ENCODE data around the gene HLX. TPM values are rescaled to one million over a fixed set of nuclear protein-coding genes. Genes with fewer than 3 reads are reported as not detected.

Gene HLX, protein sequence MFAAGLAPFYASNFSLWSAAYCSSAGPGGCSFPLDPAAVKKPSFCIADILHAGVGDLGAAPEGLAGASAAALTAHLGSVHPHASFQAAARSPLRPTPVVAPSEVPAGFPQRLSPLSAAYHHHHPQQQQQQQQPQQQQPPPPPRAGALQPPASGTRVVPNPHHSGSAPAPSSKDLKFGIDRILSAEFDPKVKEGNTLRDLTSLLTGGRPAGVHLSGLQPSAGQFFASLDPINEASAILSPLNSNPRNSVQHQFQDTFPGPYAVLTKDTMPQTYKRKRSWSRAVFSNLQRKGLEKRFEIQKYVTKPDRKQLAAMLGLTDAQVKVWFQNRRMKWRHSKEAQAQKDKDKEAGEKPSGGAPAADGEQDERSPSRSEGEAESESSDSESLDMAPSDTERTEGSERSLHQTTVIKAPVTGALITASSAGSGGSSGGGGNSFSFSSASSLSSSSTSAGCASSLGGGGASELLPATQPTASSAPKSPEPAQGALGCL
- total RNA-seq = 10 to 100 TPM; 13.1 to 21.6 TPM
- 1 to 10 TPM; 3.1 to 3.8 TPM for polyA plus RNA-seq
- long read RNA-seq, donor 1, full-length matches to known transcripts = 72 of 73 reads
- long read RNA-seq, donor 1, partial matches to known transcripts = 1 of 73 reads
- long read RNA-seq, donor 1, other reads (novel, unspliced or antisense) = 0 of 73 reads
- long read RNA-seq, donor 2, transcript HLX-201 (4 exons, 2,280 nt) = major isoform, 9 of 12 reads
- long read RNA-seq, donor 2, partial matches to known transcripts = 2 of 12 reads
- long read RNA-seq, donor 2, other reads (novel, unspliced or antisense) = 1 of 12 reads

DNA sequence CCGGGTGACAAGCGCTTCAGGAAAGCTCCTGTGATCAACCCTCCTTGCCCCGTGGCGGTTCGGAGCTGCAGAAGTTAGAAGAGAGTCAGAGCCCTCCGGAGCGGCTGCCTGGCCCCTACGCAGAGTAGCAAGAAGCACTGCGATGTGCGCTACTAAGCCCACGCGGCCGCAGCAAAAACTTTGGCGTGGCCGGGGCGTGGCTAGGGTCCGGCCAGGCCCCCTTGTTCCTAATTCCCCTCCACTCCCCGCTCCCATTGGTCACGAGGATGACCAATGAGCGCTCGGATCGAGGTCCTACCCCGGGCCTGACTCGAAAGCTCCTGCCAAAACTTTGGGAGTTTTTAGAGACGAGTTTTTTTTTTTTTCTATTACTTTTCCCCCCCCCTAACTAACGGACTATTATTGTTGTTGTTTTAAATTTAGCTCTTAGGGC is at the start of gene HLX:
TSS of gene HLX (plus strand) at position 368 of the 433 bp plus-strand sequence. CDS start 415 bp downstream, outside the sequence.
- 0 to 1% methylated on average over 26 of the region's 26 CpGs for WGBS, 2 donors
- Histone ChIP-seq H3K4me1 (ENCODE audit: control insufficient read depth in 1 of 2, insufficient read depth in 2 of 2, low read length in 2 of 2) (no peaks in the 10 kb centered on the region), H3K36me3 (ENCODE audit: control insufficient read depth in 1 of 2, insufficient read depth in 2 of 2, low read length in 1 of 2) (no peaks in the 10 kb centered on the region), H3K27me3 (ENCODE audit: control insufficient read depth in 1 of 2, insufficient read depth in 2 of 2, low read length in 1 of 2) (no peaks in the 10 kb centered on the region), H3K9me3 (ENCODE audit: control insufficient read depth, low read length) (no peaks in the 10 kb centered on the region), H3K4me3 (ENCODE audit: low read length in 2 of 2) (peak within 1 kb of the TSS; percentile 72 to 84), H3K27ac (ENCODE audit: low read depth in 1 of 2, low read length in 2 of 2) (peak within 1 kb of the TSS in 1 of 2 donors; percentile 60)
- ATAC-seq (ENCODE audit: low FRiP score) = peak; percentile 95
- peak; percentile 97 for DNase-seq
- intact Hi-C loops (cut with DNase I) = loop anchor here (5.0 to 10.0 kb wide), 4 partner anchors 72 to 1576 kb away; no protein-coding TSS in a partner anchor

DNA sequence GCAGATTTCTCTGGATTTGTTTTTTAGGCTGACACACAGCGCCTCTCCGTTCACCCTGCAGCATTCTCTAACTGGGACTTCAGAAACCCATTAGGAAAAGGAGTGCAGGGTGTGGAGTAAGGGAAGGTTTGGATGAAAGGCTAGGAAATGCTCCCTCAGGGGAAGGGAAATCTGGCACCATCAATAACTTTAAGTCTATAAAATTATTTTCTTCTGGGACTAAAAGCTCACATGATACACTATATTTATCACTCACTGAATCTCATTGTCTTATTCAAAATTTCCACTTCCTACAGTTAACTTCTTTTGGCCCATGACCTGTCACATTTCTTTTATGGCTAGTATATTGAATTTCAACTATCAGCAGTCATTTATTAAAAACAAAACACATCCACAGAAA is 45.8 kb upstream of the HLX start:
- no peaks in the 10 kb centered on the region for H3K27me3 ChIP-seq (ENCODE audit: control insufficient read depth in 1 of 2, insufficient read depth in 2 of 2, low read length in 1 of 2)
- DNase-seq = no peak
- H3K4me1 ChIP-seq (ENCODE audit: control insufficient read depth in 1 of 2, insufficient read depth in 2 of 2, low read length in 2 of 2) = peaks cover 0 to 2% of the 10 kb centered on the region in 2 donors
- ATAC-seq (ENCODE audit: low FRiP score) = no peak
- no peak overlapping the region for H3K4me3 ChIP-seq (ENCODE audit: low read length in 2 of 2)
- peaks cover 0 to 1% of the 10 kb centered on the region in 2 donors for H3K36me3 ChIP-seq (ENCODE audit: control insufficient read depth in 1 of 2, insufficient read depth in 2 of 2, low read length in 1 of 2)
- intact Hi-C loops (cut with DNase I) = no loop called here
- WGBS, 2 donors = 83 to 93% methylated on average over 2 of the region's 2 CpGs
- H3K27ac ChIP-seq (ENCODE audit: low read depth in 1 of 2, low read length in 2 of 2) = no peak overlapping the region
- no peaks in the 10 kb centered on the region for H3K9me3 ChIP-seq (ENCODE audit: control insufficient read depth, low read length)

DNA sequence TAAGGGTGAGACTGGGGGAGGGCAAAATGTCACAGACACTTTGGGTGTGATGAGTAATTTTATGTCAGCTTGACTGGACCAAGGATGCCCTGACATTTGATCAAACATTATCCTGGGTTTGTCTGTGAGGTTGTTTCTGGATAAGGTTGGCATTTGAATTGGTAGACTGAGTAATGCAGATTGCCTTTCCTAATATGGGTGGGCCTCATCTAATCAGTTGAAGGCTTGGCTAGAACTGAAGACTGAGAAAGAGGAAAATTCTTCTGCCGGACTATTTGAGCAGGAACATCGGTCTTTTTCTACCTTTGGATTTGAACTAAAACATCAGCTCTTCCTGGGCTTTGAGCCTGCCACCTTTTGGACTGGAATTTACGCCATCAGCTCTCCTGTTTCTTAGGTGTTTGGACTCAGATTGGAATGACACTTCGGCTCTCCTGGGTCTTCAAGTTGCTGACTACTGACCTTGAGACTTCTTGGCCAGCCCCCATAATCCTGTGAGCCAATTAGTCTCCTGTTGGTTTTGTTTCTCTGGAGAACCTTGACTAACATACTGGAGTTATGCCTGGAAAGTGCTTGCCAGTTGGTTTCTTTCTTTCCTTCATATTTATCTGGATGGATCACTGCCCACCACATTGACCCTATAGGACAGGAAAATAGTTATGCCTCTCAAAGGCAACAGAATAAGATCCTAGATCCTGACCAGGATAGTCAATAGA is 44.9 kb upstream of the HLX start:
- Histone ChIP-seq H3K4me3 (ENCODE audit: low read length in 2 of 2) (no peak overlapping the region), H3K27me3 (ENCODE audit: control insufficient read depth in 1 of 2, insufficient read depth in 2 of 2, low read length in 1 of 2) (no peaks in the 10 kb centered on the region), H3K9me3 (ENCODE audit: control insufficient read depth, low read length) (no peaks in the 10 kb centered on the region), H3K27ac (ENCODE audit: low read depth in 1 of 2, low read length in 2 of 2) (no peak overlapping the region), H3K4me1 (ENCODE audit: control insufficient read depth in 1 of 2, insufficient read depth in 2 of 2, low read length in 2 of 2) (peaks cover 0 to 2% of the 10 kb centered on the region in 2 donors), H3K36me3 (ENCODE audit: control insufficient read depth in 1 of 2, insufficient read depth in 2 of 2, low read length in 1 of 2) (peaks cover 0 to 1% of the 10 kb centered on the region in 2 donors)
- ATAC-seq (ENCODE audit: low FRiP score) (no peak), DNase-seq (no peak)
- 80 to 81% methylated on average over 4 of the region's 4 CpGs for WGBS, 2 donors
- intact Hi-C loops (cut with DNase I) = no loop called here

DNA sequence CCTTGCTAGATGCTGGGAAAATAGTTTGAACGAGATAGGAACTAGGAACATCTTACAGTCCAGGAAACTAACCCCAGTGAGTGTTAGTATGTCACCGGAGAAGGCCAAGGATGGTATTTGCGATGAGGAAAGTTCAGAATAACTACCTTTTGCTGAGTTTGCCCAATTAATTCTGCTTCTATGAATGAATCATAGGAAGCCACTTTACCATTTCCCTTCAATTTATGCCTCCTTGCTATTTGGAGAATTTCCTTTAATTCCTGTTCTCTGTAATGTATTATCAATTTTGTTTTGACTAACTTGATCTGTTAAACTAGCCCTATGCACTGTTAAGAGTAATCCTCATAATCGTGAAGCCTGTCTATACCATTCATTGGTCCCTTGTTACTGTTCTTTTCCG is 40.7 kb upstream of the HLX start:
- no peaks in the 10 kb centered on the region for H3K4me1 ChIP-seq (ENCODE audit: control insufficient read depth in 1 of 2, insufficient read depth in 2 of 2, low read length in 2 of 2)
- no peak overlapping the region for H3K4me3 ChIP-seq (ENCODE audit: low read length in 2 of 2)
- H3K9me3 ChIP-seq (ENCODE audit: control insufficient read depth, low read length) = no peaks in the 10 kb centered on the region
- no peaks in the 10 kb centered on the region for H3K27me3 ChIP-seq (ENCODE audit: control insufficient read depth in 1 of 2, insufficient read depth in 2 of 2, low read length in 1 of 2)
- ATAC-seq (ENCODE audit: low FRiP score) (no peak), DNase-seq (no peak)
- H3K27ac ChIP-seq (ENCODE audit: low read depth in 1 of 2, low read length in 2 of 2) = no peak overlapping the region
- intact Hi-C loops (cut with DNase I) = no loop called here
- WGBS, 2 donors = 88 to 94% methylated on average over 5 of the region's 5 CpGs
- no peaks in the 10 kb centered on the region for H3K36me3 ChIP-seq (ENCODE audit: control insufficient read depth in 1 of 2, insufficient read depth in 2 of 2, low read length in 1 of 2)

DNA sequence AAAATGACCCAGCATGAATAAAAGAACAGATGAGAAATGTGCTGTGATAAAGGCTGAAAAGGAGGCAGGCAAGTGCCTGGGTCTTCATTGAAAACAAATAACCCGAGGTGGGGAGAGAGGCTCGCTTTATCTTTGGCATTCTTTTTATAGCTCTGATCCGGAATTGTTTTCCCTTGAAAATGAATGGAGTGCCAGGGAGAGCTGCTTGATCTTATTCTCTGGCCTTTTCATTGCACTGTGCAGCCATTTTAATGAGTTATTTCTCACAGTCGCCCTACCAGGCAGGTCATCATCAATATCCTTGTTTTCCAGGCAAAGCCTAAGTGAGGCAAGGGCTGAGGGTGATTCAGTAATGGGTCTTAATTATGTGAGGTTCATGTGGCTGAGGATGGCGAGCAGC is 39.8 kb upstream of the HLX start:
- ATAC-seq (ENCODE audit: low FRiP score) = no peak
- intact Hi-C loops (cut with DNase I) = no loop called here
- no peaks in the 10 kb centered on the region for H3K36me3 ChIP-seq (ENCODE audit: control insufficient read depth in 1 of 2, insufficient read depth in 2 of 2, low read length in 1 of 2)
- H3K4me3 ChIP-seq (ENCODE audit: low read length in 2 of 2) = no peak overlapping the region
- no peak overlapping the region for H3K27ac ChIP-seq (ENCODE audit: low read depth in 1 of 2, low read length in 2 of 2)
- no peaks in the 10 kb centered on the region for H3K4me1 ChIP-seq (ENCODE audit: control insufficient read depth in 1 of 2, insufficient read depth in 2 of 2, low read length in 2 of 2)
- no peaks in the 10 kb centered on the region for H3K9me3 ChIP-seq (ENCODE audit: control insufficient read depth, low read length)
- no peak for DNase-seq
- 57 to 59% methylated on average over 5 of the region's 5 CpGs for WGBS, 2 donors
- H3K27me3 ChIP-seq (ENCODE audit: control insufficient read depth in 1 of 2, insufficient read depth in 2 of 2, low read length in 1 of 2) = no peaks in the 10 kb centered on the region

DNA sequence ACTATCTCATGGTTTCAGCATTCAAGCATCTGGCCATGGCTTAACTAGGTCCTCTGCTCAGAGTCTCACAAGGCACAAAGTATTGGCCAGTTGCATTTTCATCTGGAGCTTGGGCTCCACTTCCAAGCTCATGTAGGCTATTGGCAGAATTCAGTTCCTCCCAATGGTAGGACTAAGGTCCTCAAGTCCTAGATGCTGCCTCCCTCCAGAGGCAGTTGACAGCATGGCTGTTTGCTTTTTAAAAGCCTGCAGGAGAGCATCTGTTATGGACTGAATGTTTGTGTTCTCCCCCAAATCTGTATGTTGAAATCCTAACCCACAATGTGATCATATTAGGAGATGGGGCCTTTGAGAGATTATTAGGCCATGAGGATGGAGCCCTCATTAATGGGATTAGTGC is 38.0 kb upstream of the HLX start:
- no peaks in the 10 kb centered on the region for H3K4me1 ChIP-seq (ENCODE audit: control insufficient read depth in 1 of 2, insufficient read depth in 2 of 2, low read length in 2 of 2)
- no peak for DNase-seq
- H3K27me3 ChIP-seq (ENCODE audit: control insufficient read depth in 1 of 2, insufficient read depth in 2 of 2, low read length in 1 of 2) = no peaks in the 10 kb centered on the region
- no peak for ATAC-seq (ENCODE audit: low FRiP score)
- no peaks in the 10 kb centered on the region for H3K36me3 ChIP-seq (ENCODE audit: control insufficient read depth in 1 of 2, insufficient read depth in 2 of 2, low read length in 1 of 2)
- H3K9me3 ChIP-seq (ENCODE audit: control insufficient read depth, low read length) = no peaks in the 10 kb centered on the region
- H3K4me3 ChIP-seq (ENCODE audit: low read length in 2 of 2) = no peak overlapping the region
- no peak overlapping the region for H3K27ac ChIP-seq (ENCODE audit: low read depth in 1 of 2, low read length in 2 of 2)
- intact Hi-C loops (cut with DNase I) = no loop called here

DNA sequence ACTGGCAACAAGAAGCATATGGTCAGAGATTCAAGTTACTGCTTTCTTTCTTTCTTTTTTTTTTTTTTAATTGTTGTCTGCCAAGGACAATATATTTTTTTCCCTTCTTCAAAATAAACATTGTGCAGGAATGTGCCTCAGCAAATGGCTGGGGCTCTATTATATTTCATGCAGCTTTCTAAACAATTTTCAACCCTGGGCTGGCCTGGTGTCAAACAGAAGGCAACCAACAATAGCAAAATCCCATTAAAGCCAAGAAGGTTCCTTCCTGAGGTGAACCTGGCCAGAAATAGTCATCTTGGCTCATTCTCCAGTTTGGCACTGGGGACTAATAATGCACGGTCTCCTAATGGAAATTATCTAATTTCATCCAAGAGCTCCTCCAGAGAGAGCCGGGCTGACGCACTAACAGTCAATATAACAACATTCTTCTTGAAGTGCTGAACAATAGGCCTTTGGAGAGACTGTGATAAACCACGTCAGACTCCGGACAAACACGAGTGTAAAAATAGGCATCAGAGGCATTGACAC is 35.7 kb upstream of the HLX start:
- intact Hi-C loops (cut with DNase I) = no loop called here
- 2 to 7% methylated on average over 6 of the region's 6 CpGs for WGBS, 2 donors
- Histone ChIP-seq H3K36me3 (ENCODE audit: control insufficient read depth in 1 of 2, insufficient read depth in 2 of 2, low read length in 1 of 2) (no peaks in the 10 kb centered on the region), H3K27me3 (ENCODE audit: control insufficient read depth in 1 of 2, insufficient read depth in 2 of 2, low read length in 1 of 2) (no peaks in the 10 kb centered on the region), H3K9me3 (ENCODE audit: control insufficient read depth, low read length) (no peaks in the 10 kb centered on the region), H3K4me1 (ENCODE audit: control insufficient read depth in 1 of 2, insufficient read depth in 2 of 2, low read length in 2 of 2) (no peaks in the 10 kb centered on the region), H3K27ac (ENCODE audit: low read depth in 1 of 2, low read length in 2 of 2) (no peak overlapping the region), H3K4me3 (ENCODE audit: low read length in 2 of 2) (no peak overlapping the region)
- no peak for DNase-seq
- peak; percentile 86 for ATAC-seq (ENCODE audit: low FRiP score)

DNA sequence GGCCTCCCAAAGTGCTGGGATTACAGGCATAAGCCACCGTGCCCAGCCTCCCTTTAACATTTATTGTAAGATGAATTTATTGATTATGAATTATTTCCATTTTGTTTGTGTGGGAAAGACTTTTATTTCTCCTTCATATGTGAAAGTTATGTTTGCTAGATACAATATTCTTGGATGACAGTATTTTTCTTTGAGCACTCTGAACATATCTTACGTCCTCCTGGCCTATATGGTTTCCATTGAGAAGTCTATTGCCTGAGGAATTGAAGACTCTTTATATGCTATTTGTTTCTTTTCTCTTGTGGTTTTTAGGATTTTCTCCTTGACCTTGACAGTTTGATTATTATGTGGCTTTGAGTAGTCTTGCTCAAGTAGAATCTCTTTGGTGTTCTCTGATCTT is 26.8 kb upstream of the HLX start:
- Histone ChIP-seq H3K4me1 (ENCODE audit: control insufficient read depth in 1 of 2, insufficient read depth in 2 of 2, low read length in 2 of 2) (no peaks in the 10 kb centered on the region), H3K27me3 (ENCODE audit: control insufficient read depth in 1 of 2, insufficient read depth in 2 of 2, low read length in 1 of 2) (no peaks in the 10 kb centered on the region), H3K27ac (ENCODE audit: low read depth in 1 of 2, low read length in 2 of 2) (no peak overlapping the region), H3K4me3 (ENCODE audit: low read length in 2 of 2) (no peak overlapping the region), H3K9me3 (ENCODE audit: control insufficient read depth, low read length) (peaks cover 4% of the 10 kb centered on the region), H3K36me3 (ENCODE audit: control insufficient read depth in 1 of 2, insufficient read depth in 2 of 2, low read length in 1 of 2) (no peaks in the 10 kb centered on the region)
- intact Hi-C loops (cut with DNase I) = no loop called here
- no peak for DNase-seq
- ATAC-seq (ENCODE audit: low FRiP score) = no peak
- 79 to 91% methylated on average over 2 of the region's 2 CpGs for WGBS, 2 donors
